GM23248 (cell line): Measurements from ENCODE around the gene C16orf95.

Source experiments
- EZH2 ChIP-seq: fragments of 200-600 bp; sonication (generic); IDR thresholded peaks from 2 replicates; pipeline ENCODE4 v1.6.1; 2018; ENCODE audit warnings: antibody characterized with exemption, mild to moderate bottlenecking; ENCODE audit not compliant: insufficient read depth, poor library complexity, severe bottlenecking
- EZH2phosphoT487 ChIP-seq: fragments of 200-600 bp; sonication (generic); IDR thresholded peaks from 2 replicates; pipeline ENCODE4 v1.6.1; 2018; ENCODE audit warnings: antibody characterized with exemption, moderate library complexity, mild to moderate bottlenecking, low read depth; ENCODE audit not compliant: insufficient read depth

DNA sequence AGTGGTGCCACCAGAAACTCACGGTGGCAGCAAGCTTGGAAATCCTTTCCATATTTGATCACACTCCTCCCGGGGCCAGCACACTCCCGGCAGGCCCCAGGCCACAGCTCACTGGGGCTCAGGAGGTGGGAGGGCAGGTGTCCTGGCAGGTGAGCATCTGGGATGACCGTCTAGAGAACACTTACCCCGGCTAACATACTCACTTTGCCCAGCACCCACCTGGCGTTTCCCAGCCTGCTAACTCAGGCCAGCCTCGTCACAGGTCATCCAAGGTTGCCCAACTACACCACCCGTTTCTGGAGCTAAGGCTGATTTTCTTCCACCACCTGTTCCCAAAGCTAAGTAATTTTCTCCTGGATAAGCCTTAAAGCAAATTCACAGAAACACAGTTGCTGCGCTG lies 41.5 kb upstream of the C16orf95 start:
- TF ChIP-seq EZH2phosphoT487 (no peak), EZH2 (no peak)
